Kasumi-1 (cell line): Measurements from ENCODE around the gene TMEM9.

Experiments
- DNase-seq, 2 experiments: peaks; one replicate each; lab custom pipeline; 2025; lab: John Stamatoyannopoulos, UW

The TMEM9 gene

DNA sequence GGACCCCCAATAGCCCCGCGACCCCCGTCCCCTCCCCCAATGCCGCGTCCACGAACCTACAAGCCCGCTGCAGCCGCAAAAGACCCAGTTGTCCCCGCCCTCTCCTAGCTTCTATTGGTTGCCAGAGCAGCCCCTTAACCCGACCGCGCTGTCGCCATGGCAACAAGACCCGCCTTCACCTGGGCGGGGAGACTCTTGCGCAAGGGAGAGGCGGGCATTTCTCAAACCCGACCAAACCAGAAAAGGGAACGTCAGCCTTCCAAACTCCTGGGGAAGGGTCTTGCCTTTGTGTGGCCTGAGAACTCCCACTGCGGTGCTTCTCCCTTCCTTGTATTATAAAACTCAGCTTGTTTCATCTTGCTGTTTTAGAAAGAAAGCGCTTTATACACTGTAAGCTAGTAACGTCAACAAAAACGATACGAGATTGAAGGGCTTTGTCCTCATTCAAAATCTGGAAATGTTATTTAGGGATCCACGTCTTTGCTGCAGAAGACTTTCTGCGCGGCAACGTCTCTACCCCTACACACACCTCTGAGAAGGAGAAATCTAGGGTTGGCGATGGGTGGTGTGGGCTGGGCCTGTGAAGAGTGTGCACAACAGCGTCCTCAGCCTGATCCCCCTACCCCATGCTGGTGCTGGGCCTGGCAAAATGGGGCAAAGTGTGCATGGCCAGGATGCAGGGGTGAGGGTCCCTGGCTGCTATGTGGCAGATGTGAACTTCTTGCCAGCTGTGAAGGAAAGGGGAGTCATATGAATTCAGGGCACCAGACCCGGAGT lies at the start of gene TMEM9:
Gene TMEM9 (minus strand): TSS at position 86 of the 777 bp plus-strand sequence. CDS start 551 bp downstream, outside the sequence.
- DNase-seq = peak; percentile 90 to 92

DNA sequence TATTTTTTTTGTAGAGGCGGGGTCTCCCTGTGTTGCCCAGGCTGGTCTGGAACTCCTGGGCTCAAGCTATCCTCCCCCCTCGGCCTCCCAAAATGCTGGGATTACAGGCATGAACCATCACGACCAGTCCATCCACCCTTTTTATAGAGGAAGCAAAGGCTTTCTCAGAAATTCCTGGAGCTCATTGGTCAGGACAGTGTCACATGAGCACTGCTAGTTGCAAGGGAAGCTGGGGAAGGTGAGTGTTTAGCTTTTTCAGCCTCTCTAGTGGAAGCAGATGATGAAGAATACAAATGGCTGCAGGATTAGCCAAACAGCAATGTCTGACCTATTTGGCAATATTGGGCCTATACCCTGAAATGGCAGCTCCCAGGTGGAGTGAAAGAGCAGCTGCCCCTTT lies 44.3 kb upstream of the TMEM9 start:
- no peak for DNase-seq

DNA sequence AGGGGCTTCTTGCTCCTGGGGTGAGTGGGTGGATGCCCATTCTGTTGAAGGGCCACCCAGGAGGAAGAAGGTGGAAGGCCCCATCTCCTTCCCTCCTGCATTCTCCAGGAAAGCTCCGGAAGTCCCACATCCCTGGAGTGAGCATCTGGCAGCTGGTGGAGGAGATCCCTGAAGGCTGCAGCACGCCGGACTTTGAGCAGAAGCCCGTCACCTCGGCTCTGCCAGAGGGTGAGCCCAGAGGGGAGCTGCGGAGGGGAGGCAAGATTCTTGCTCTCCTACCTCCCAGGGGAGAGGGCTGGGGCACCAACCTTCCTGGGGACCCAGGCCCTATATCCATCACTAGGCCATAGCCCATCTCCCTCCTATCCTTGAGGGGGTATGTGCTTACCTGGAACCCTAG lies 39.8 kb upstream of the TMEM9 start:
- DNase-seq = no peak

DNA sequence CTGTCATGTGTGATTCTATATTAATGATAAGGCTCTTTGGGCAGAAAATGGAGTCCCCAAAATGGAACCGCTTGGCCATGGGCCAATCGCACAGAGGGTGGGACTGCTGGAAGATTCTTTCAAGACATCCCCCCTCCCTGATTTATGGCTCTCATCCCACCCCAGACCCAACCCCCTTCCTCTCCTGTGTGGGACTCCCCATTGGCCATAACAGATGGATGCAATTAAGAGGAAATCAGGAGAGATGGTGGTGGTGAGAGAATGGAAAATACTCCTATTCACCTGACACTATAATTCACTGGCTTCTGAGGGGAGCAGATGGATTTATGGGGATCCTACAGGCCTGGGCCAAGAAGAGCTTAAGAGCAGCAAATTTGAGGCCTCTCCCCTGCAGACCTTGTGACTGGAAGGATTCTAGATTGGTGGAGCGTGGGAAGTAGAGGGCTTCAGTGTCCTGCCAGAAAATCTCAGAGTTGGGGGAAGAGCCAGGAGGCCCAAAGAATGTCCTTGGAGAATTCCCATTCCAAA lies 38.1 kb upstream of the TMEM9 start:
- no peak for DNase-seq

DNA sequence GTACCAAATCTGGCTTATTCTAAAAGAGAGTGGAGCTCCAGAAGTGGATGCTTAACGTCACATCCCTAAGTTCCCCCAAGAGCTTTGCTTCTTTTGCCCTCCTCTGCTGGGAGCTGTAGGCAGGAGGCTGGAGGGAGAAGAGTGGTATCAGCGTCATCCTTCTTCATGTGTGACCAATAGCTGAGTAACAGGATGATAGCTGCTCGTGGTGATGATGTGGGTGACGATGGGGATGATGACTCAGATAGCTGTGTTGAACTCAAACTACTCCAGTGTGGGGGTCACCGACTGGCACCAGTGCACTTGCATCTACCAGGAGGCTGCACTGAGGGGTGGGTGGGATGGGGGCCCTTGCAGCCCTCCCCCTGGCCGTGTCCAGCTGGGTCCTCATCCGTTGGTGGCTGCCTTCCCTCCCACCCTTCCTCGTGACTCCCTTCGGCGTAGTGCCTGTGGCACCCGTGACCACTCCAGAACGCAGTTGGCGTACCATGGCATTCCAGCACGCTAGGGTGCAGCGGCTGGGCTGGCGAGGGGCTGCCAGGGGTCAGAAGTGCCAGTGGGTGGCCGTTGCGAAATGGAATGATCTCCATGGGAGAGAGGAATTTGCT lies 37.5 kb upstream of the TMEM9 start:
- no peak for DNase-seq

DNA sequence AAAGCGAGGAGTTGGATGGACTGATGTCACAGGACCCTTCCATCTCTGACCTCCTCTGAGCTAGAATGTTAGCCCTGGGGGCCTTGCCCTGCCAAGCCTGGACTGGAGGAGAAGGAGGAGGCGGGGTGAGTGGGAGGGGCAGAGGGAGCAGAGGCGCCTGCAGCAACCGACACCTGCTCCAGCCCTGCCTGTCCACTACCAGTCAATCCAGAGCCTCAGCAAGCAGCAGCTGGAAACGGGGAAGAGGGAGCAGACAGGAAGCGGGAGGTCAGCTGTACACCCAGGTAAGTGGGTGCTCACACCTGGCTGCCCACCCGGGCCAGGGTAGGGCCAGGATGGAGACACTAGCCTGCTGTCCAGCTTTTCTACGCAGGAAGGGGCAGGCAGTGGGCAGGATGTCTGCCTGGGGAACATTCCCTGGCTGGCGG lies 36.4 kb upstream of the TMEM9 start, which contains the start of gene IGFN1:
Gene IGFN1 (plus strand): TSS at position 201 of the 428 bp plus-strand sequence. CDS start 2,470 bp downstream, outside the sequence.
- DNase-seq = no peak

DNA sequence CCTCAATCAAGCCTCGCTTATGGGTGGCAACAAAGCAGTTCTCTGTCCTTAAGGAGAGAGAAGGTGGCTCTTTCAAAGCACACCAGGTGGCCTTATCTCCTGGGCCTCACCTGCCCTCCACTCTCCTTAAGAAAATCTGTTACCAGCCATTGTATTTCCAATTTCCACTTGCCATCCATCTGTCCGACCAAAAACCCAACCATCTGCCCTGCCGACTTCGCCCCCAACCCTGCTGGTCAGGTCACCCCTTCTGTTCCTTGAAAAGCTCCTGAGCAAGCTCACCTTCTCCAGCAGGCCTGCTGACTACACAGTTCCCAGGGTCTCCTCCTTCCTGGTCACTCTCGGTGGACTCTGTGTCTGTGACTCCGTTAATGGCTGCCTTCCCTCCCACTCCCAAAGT lies 35.7 kb upstream of the TMEM9 start:
- DNase-seq = no peak

DNA sequence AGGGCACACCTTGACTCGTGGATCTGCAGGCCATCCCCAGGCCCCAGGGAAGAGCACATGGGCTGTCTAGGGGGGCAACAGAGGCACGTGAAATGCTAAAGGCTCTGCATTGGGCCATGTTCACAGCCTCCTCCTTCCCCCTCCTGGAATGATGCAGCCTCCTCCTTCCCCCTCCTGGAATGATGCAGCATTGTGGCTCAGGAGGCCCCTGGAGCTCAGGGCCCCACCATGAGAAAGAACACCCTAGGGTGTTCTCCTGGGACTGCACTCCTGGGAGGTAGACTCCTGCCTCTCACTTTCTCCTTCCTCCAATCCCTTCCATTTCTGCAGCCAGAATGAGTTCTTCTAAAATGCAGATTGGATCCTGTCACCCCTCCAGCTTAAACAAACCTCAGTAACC lies 34.8 kb upstream of the TMEM9 start:
- DNase-seq = no peak

DNA sequence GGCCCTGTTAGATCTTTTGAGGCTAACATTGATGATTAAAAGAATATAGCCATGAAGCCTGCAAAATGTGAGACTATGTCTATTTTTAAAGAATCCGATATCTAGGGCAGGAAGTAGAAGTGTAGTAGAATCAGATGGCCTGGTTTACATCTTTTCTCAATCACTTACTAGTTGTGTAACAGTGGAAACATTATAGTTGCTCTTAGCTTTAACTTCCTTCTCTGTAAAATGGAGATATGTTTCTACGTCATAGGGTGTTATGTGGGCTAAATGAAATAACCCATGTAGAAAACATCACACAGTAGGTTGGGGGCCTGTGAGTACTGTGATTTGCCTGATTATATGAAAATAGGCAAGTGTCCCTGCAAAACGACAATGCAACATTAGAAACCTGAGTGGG lies 31.9 kb upstream of the TMEM9 start:
- no peak for DNase-seq

DNA sequence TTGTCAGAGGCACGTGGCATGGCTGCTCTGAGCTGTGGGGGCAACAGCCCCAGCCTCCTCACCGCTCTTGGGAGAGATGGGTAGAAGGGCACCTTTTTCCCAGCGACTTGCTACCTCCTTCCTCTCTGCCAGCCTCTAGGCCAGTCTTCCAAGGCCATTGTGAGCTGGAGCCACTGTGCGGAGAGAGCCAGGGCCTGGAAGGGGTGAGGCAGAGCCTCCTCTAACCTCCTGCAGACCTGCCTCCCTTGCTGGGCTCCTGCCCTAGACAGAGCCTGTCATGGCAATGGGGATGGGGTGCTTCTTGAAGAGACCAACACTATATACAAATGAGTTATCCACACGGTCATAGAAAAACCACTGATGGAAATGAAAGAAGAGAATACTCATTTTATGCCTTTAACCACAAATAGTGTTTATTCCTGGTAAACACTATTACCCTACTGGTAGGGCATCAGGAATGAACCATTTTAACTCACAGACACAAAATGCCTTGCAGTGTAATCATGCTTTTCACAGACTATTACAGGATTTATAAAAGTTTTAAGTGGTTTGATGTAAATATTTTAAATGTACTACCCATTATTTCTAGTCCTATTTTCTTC lies 31.4 kb upstream of the TMEM9 start:
- no peak for DNase-seq

DNA sequence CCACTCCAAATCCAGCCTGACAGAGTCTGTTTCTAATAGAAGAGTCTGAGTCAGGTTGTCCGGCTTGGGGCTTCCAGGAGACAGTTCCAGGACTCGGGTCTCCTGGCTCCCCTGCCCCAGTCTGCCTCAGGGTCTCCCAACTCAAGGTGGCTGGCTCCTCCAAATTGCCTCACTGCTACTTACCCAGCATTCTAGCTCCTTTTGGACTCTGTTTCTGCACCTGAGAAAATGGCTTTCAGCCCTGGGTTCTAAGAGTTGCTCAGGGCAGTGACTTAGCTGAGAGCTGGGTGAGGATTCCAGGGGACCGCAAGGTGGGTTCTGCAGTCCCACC lies 30.8 kb upstream of the TMEM9 start:
- no peak for DNase-seq

DNA sequence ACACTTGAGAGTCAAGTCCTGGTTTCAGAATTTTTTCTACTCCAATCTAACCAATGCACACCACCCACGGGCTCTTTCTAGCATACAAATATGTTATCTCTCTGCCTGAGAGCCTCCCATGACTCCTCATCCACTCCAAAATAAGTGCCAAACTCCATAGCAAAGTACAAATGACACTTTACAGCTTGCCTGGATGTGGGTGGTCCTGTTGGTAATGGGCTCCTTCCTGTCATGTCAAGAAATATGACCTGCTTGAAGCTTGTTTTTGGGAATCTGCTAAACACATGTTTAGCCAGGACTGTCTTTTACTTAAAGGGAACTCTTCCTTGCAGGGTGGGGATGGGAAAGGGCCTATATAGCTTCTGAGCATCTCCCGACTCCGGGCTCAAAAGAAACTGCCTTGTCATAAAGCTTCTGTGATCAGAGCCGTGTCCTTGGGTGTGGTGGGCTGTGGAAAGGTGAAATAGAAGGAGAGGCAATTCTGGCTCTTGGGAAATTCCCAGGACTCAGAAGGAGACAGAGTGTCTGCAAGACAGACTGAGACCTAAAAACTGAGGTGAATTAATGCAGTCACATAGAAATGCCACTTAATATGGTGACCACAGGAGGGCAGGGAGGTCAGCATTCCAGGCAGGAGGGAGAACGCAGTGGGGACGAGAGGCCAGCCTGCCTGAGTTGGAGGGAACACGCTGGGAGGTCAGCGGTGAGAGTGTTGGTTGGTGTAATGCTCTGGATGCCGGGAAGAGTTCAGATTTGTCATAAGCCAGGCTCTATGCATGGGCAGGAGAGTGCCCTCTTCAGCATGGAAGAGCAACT lies 30.2 kb upstream of the TMEM9 start:
- peak; percentile 54 to 59 for DNase-seq

DNA sequence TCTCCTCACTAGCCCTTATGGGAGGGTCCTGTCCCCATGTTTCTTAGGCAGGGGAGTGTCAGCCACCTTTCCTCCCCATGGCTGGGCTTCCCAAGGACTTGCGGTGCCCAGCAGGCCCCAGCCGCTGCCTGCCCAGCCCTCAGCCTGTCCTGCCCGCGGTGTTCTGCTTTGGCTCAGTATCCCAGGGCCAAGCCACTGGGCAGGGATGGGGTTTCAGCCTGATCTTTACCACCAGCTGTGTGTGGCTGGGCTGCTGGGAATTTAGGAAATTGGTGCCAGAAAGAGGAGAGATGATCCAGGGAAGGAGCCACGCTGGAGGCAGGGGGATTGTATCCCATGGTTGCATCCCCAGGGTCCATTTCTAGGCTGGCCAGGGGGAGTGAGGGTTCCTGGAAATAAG lies 29.5 kb upstream of the TMEM9 start:
- no peak for DNase-seq

DNA sequence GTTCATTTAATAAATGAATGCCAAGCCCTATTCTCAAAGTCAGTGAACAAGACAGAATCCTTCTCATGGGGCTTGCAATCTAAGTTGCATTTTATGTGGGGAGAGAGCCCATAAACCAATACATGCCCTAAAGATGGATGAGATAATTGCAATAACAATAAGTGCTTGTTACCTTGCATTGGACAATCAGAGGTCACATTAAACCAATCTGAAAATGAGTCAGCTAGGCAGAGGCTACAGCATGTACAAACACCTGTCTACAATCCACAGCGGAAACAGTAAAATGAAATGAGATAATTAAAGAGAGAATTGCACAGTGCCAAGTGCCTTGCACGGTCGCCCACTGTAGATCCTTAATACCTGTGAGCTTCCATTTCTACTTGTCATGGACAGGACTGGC lies 28.9 kb upstream of the TMEM9 start:
- DNase-seq = no peak

DNA sequence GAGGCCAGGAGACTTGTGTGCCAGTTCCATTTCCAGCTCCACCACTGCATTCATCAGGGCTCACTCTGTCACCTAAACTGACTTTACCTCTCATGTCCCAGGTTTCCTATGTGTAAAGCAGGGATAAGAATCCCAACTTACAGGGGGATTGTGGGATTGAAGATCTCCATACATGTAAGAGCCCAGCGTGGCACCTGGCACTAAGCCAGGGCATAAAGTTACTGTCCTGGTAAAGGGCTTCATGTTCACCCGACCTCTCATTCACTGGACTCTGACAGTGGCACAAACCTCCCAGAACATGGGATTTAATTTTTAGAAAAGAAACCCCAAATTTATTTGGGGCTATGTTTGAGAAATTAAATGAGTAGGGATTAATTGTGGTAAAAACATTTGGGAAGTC lies 27.5 kb upstream of the TMEM9 start:
- no peak for DNase-seq

DNA sequence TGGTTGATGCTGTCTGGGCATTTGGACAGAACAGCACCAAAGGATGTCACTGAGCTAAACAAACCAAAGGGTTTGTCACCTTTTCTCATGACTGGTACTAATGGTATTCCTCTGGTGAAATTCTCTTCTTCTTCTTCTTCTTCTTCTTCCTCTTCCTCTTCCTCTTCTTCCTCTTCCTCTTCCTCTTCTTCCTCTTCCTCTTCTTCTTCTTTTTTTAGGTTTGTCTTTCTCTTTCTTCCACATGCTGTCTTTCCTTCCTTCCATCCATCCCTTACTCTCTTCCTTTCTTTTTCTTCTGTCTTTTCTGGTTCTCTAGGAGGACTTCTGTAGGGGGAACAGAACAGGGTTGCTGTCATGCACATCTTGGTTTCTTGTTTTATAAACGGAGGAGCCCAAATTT lies 27.0 kb upstream of the TMEM9 start:
- no peak for DNase-seq

DNA sequence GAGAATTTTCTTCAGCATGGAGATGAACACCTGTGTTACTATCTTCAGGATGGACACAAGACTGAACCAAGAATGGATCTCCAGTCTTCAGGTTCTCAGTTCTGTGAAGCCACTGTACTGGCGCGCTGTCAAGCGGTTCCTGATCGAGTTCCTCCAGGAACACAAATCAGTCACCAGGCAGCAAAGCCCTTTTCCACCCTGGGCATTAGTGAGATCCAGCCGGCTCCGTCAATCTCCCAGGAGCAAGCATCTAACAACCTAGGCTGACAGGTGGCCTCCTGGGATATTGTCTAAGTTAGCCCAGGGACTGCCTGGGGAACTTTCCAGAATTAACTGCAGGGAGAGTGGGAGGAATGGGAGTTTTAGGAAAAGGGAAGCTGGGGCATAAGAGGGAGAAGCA lies 26.6 kb upstream of the TMEM9 start:
- no peak for DNase-seq

DNA sequence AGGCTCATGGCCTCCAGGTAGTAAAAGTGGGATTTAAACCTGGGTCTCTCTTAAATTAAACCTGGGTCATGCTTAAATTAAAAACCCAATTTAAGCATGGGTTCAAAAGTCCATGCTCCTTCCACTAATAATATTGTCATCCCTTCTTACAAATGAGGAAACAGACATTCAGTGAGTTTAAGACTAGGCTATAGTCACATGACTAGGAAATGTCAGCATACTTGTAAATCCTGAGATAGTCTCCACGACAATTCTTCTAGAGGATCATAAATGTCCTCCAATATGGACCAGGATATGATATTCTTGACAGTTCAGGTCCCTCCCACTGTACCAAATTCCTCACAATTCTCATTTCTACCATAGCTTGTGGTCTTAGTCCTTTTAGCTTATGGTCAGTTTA lies 25.9 kb upstream of the TMEM9 start:
- no peak for DNase-seq

DNA sequence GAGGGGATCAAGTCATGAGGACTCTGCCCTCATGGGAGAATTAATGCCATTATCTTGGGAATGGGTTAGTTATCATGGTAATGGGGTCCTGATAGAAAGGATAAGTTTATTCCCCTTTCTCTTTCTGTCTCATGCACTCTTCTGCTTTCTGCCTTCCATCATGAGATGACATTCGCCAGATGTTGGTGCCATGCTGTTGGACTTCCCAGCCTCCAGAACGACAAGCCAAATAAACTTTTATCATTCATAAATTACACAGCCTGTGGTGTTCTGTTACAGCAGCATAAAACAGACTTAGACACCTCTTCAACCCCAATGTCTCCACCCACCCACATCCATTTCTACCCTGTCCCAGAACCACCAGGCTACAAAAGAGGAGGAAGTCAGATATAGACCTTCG lies 24.4 kb upstream of the TMEM9 start:
- no peak for DNase-seq

DNA sequence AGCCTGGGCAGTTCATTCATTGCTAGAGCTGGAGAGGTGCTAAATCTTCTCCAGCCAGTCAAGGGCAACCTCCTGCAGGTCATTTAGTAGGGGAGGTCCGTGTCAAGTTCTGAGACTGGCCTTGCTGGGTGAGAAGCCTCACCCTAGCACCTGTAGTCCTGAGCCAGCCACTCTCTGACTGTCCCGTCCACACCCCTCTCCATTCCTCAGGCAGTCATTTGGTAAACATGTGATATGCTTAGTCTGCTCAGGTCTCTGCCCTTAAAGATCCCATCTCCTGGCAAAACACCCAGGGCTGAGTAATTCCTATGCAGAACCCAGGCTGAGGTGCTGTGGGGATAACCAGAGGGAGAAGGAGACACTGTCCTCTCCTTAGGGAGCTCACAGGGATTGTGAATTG lies 22.7 kb upstream of the TMEM9 start:
- DNase-seq = no peak

DNA sequence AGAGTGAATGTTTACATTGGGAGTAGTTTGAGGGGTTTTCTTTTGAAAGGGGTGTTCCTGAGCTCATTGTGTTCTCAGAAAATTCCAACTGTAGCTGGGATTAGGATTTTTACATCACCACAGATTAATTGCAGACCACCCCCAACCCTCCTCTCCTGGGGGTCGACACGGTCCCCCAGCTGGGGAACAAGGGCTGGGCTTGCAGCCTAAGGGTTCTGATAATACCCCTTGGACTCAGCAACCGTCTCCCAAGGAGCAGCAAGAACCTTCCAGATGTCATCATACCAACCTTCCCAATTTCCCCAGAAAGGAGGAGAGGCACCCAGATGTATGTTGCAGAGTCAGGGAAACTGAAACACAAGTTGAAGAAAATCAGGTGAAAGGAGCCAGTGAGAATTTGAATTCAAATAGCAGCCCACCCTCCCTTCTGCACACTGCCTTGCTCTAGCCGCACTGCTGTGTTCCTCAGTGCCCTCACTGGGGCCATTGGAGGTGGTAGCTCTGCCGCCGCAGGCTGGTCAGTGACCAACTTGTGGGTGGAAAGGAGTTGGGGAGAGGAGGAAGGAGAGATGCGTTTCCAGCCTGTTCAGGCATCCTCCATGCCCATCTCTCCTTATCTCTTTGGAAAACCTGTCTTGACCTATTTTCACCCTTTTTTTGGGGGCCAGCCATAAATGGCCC lies 21.7 kb upstream of the TMEM9 start:
- no peak for DNase-seq

DNA sequence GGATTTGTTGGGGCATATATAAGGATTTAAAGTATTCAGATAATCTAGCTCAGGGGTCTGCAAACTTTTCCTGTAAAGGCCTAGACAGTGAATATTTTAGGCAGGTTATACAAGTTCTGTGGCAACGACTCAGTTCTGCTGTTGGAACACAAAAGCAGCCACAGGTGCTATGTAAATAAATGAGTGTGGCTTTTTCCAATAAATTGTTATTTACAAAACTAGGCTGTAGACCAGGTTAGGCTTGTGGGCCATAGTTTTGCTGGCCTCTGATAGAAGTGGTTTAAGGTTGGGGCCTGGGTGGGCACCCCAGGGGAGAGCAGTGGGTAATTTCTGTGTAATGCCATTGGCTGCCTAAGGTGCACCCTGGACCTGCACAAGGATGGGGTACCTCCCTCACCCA lies 19.5 kb upstream of the TMEM9 start:
- DNase-seq = no peak
